Placental epithelial cell (primary cell): ENCODE measurements around the gene ADAMTS5. TPM values are rescaled to one million over a fixed set of nuclear protein-coding genes. Genes with fewer than 3 reads are reported as not detected.

ENCODE experiments used
- small RNA-seq: library from RNA; depleted of rRNA; stranded (forward); fragments of <200 nt; gene quantifications from one replicate; pipeline ENCODE3, GENCODE V24; 2012
- total RNA-seq: library from RNA; depleted of rRNA; stranded (reverse); fragments of >200 nt; gene quantifications from 2 replicates; pipeline ENCODE4 v1.2.3, GENCODE V29; 2012

ADAMTS5 gene
- 0.11 and 0.39 TPM in 2 replicates for total RNA-seq

GRCh38 chr21:26967062-26967913 is at the start of gene ADAMTS5:
Gene ADAMTS5, minus strand, starts transcription at chr21:26967088. Its CDS starts 697 bp downstream, at chr21:26966391.

Small RNA genes lying within 50 kb of the gene (small RNA-seq; reads per million reads assigned to genes)
- not detected for gene MIR4759

Other genes with a start within 250 kb of the ADAMTS5 start
- gene ADAMTS1, start 121.7 kb downstream of the ADAMTS5 start, total RNA-seq = 47.1 and 57.5 TPM in 2 replicates